ENCODE data around the gene CEP120. TPM values are rescaled to one million over a fixed set of nuclear protein-coding genes. Genes with fewer than 3 reads are reported as not detected.

The CEP120 gene
- total RNA-seq, 6 experiments from 2014 or later, result 5.7 to 12.7 (median 7.1) TPM

DNA sequence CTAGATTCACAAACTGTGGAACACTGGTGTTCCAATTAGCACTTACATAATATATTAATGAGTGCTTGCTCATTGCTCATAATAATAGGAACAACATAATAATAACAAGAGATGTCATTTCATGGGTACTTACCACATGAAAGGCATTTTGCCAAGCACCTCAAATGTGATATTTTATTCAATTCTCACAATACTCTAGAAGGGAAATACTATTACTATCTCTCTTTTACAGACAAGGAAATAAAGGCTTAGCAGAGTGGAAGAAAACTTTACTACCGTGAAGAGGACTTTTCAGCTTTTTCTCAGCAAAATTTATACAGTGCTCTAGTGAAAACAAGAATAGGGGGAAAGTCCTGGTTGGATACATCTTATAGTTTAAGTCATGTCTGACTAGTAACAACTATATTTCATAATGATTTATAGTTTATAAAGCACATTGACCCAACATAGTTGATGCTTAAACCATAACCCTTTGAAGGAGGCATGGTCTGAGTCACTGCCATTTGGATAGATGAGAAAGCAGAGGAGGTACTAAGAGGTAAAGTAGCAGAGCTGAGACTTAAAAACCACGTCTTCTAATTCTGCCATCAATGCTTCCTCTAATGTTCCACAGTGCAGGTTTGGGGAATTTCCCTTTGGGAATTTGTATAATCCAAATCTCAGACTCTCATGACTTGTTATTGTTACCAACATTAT lies 124.7 kb downstream of the CEP120 start:
- TF ChIP-seq POLR2A (IDR thresholded peaks at IDR 0.05), result no peak
- TF ChIP-seq, protein P1, sequence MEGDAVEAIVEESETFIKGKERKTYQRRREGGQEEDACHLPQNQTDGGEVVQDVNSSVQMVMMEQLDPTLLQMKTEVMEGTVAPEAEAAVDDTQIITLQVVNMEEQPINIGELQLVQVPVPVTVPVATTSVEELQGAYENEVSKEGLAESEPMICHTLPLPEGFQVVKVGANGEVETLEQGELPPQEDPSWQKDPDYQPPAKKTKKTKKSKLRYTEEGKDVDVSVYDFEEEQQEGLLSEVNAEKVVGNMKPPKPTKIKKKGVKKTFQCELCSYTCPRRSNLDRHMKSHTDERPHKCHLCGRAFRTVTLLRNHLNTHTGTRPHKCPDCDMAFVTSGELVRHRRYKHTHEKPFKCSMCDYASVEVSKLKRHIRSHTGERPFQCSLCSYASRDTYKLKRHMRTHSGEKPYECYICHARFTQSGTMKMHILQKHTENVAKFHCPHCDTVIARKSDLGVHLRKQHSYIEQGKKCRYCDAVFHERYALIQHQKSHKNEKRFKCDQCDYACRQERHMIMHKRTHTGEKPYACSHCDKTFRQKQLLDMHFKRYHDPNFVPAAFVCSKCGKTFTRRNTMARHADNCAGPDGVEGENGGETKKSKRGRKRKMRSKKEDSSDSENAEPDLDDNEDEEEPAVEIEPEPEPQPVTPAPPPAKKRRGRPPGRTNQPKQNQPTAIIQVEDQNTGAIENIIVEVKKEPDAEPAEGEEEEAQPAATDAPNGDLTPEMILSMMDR (IDR thresholded peaks at IDR 0.05), result no peak
- ATAC-seq, result no peak
- no peak for DNase-seq
- Histone ChIP-seq H3K4me1 (no peaks in the 10 kb centered on the region), H3K27me3 (no peaks in the 10 kb centered on the region), H3K27ac (no peak overlapping the region), H3K4me3 (no peak overlapping the region), H3K36me3 (no peaks in the 10 kb centered on the region), H3K9me3 (no peaks in the 10 kb centered on the region)
- intact Hi-C loops (cut with DNase I), result no loop called here
- 54% methylated on average over 2 of the region's 2 CpGs for WGBS (ENCODE audit: insufficient coverage, low coverage, low lambda C conversion rate, missing lambda C conversion rate)

DNA sequence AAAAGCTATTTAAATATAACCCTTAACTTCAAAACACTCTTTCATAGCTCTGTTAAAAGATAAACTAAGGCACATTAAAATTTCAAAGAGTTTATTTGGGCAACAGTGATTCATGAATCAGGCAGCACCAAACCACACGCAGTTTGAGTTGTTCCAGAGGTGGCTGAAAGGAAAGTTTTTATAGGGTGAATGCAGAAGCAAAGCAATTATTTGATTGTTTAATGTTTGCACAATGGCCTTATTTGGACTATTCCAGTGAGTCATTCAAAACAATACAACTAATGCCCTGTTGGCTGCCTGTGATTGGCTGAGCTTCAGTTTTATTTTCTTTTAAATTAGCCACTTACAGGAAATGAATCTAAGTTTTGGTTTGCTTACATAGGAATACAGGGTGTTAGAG lies 125.3 kb downstream of the CEP120 start:
- 82% methylated on average over 1 of the region's 1 CpG for WGBS (ENCODE audit: insufficient coverage, low coverage, low lambda C conversion rate, missing lambda C conversion rate)
- no peaks in the 10 kb centered on the region for H3K27me3 ChIP-seq

GRCh38 chr5:123297198-123297831 lies 125.9 kb downstream of the CEP120 start:
- H3K36me3 ChIP-seq, result no peaks in the 10 kb centered on the region
- H3K27ac ChIP-seq, result no peak overlapping the region
- no peaks in the 10 kb centered on the region for H3K4me1 ChIP-seq
- 73% methylated on average over 2 of the region's 2 CpGs for WGBS (ENCODE audit: insufficient coverage, low coverage, low lambda C conversion rate, missing lambda C conversion rate)
- intact Hi-C loops (cut with DNase I), result no loop called here
- no peak overlapping the region for H3K4me3 ChIP-seq
- DNase-seq, result no peak
- ATAC-seq, result no peak
- no peak for TF ChIP-seq POLR2A (IDR thresholded peaks at IDR 0.05)
- TF ChIP-seq, protein P1 (IDR thresholded peaks at IDR 0.05), result no peak
- no peaks in the 10 kb centered on the region for H3K27me3 ChIP-seq
- H3K9me3 ChIP-seq, result no peaks in the 10 kb centered on the region

More for the DNA sequence above, 125.3 kb downstream of the CEP120 start:
- DNase-seq (no peak), ATAC-seq (no peak)
- H3K4me3 ChIP-seq, result no peak overlapping the region
- H3K9me3 ChIP-seq, result no peaks in the 10 kb centered on the region
- H3K4me1 ChIP-seq, result no peaks in the 10 kb centered on the region
- intact Hi-C loops (cut with DNase I), result no loop called here
- TF ChIP-seq, protein P1 (IDR thresholded peaks at IDR 0.05), result no peak
- TF ChIP-seq POLR2A (IDR thresholded peaks at IDR 0.05), result no peak
- H3K27ac ChIP-seq, result no peak overlapping the region
- no peaks in the 10 kb centered on the region for H3K36me3 ChIP-seq

Other genes with a start within 250 kb of the CEP120 start
- 10 to 100 TPM; 17.4 to 25.6 (median 19.6) TPM for gene CSNK1G3, start 88.8 kb upstream of the CEP120 start, total RNA-seq